GM18511 (cell line): ENCODE results near the gene SKOR2.

Experiments used
- ATAC-seq: cut with Tn5 transposase; IDR thresholded peaks from one replicate; pipeline ENCODE4 v1.9.1; 2021; ENCODE audit warnings: mild to moderate bottlenecking, moderate library complexity; ENCODE audit not compliant: unreplicated experiment

The SKOR2 gene

GRCh38 chr18:47251289-47252120 is at the start of gene SKOR2:
Gene SKOR2, minus strand, starts transcription at chr18:47251660. Its CDS starts 2,477 bp downstream, at chr18:47249183.
- ATAC-seq, result no peak

- no peak for ATAC-seq
Measured at GRCh38 chr18:47296462-47296861, 45.0 kb upstream of the SKOR2 start.

GRCh38 chr18:47294801-47295200 is 43.3 kb upstream of the SKOR2 start:
- ATAC-seq, result no peak

GRCh38 chr18:47288741-47289140 is 37.3 kb upstream of the SKOR2 start:
- no peak for ATAC-seq

- no peak for ATAC-seq
Measured at GRCh38 chr18:47287911-47288585, 36.6 kb upstream of the SKOR2 start.

GRCh38 chr18:47286776-47287410 is 35.4 kb upstream of the SKOR2 start:
- ATAC-seq, result no peak

GRCh38 chr18:47285456-47285855 is 34.0 kb upstream of the SKOR2 start:
- no peak for ATAC-seq

GRCh38 chr18:47284721-47285395 is 33.4 kb upstream of the SKOR2 start:
- ATAC-seq, result no peak

GRCh38 chr18:47283476-47283875 is 32.0 kb upstream of the SKOR2 start:
- ATAC-seq, result no peak

GRCh38 chr18:47280121-47280520 is 28.7 kb upstream of the SKOR2 start:
- no peak for ATAC-seq

GRCh38 chr18:47274961-47275360 is 23.5 kb upstream of the SKOR2 start:
- no peak for ATAC-seq

GRCh38 chr18:47265197-47265596 is 13.7 kb upstream of the SKOR2 start:
- no peak for ATAC-seq

GRCh38 chr18:47264308-47264700 is 12.8 kb upstream of the SKOR2 start:
- no peak for ATAC-seq

GRCh38 chr18:47263430-47264307 is 12.2 kb upstream of the SKOR2 start:
- no peak for ATAC-seq

GRCh38 chr18:47263150-47263429 is 11.6 kb upstream of the SKOR2 start:
- ATAC-seq, result no peak

GRCh38 chr18:47262301-47263149 is 11.1 kb upstream of the SKOR2 start:
- ATAC-seq, result no peak

GRCh38 chr18:47261902-47262300 is 10.4 kb upstream of the SKOR2 start:
- no peak for ATAC-seq

- no peak for ATAC-seq
Measured at GRCh38 chr18:47260924-47261701, 9.7 kb upstream of the SKOR2 start.
